BLaER1 treated with 17β-estradiol and CSF1 and Interleukin-3, amounts not matched to agents 10 nM and 100 nM (cell line): Measurements from ENCODE around the gene DLG2.

Experiments used
- H3K27ac ChIP-seq, 11 experiments: shearing (Covaris generic); formaldehyde crosslinking; 2 replicates each; pipeline ENCODE4 v1.8.1; 2022
- H3K27me3 ChIP-seq, 11 experiments: shearing (Covaris generic); formaldehyde crosslinking; 2 replicates each; pipeline ENCODE4 v1.8.1; 2022
- H3K36me3 ChIP-seq, 11 experiments: shearing (Covaris generic); formaldehyde crosslinking; 2 replicates each; pipeline ENCODE4 v1.8.1; 2022
- H3K4me1 ChIP-seq, 10 experiments: shearing (Covaris generic); formaldehyde crosslinking; 2 replicates each; pipeline ENCODE4 v1.8.1; 2022
- H3K4me2 ChIP-seq, 11 experiments: shearing (Covaris generic); formaldehyde crosslinking; 2 replicates each; pipeline ENCODE4 v1.8.1; 2022
- H3K4me3 ChIP-seq, 10 experiments: shearing (Covaris generic); formaldehyde crosslinking; 2 replicates each; pipeline ENCODE4 v1.8.1; 2022
- H3K9ac ChIP-seq, 11 experiments: shearing (Covaris generic); formaldehyde crosslinking; 2 replicates each; pipeline ENCODE4 v1.8.1; 2022
- H3K9me3 ChIP-seq, 11 experiments: shearing (Covaris generic); formaldehyde crosslinking; replicated peaks in 1 of 11; 2 replicates each; pipeline ENCODE4 v1.8.1; 2022
- H4K20me1 ChIP-seq, 11 experiments: shearing (Covaris generic); formaldehyde crosslinking; 2 replicates each; pipeline ENCODE4 v1.8.1; 2022
- Cebpa-rat ChIP-seq, 11 experiments: shearing (Covaris generic); IDR thresholded peaks; 2 replicates each; pipeline ENCODE4 v1.8.1; 2022

The DLG2 gene

DNA sequence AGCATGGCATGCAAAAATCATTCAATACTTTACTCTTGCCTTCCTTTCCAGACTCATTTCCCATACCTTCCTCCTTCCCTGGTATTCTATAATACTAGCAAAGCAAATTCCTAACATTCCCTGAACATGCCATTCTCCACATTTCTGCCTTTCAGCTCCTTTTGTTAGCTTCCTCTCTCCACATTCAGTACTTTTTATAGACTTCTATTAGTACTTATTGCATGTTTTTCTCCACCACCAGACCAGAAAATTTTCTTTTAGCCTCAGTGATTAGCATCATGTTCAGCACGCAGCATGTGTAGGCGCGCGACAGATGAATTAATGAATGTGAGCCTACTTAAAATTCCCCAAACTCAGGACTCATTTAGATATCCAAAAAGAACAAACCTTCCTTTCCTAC is 935.3 kb downstream of the DLG2 start:
- H3K4me3 ChIP-seq = no peak overlapping the region
- H3K4me2 ChIP-seq = no peak overlapping the region
- no peak overlapping the region for H3K27ac ChIP-seq
- H3K4me1 ChIP-seq = peaks cover 0 to 5% (median 2%) of the 10 kb centered on the region in 10 experiments; a peak in 12 of 20 replicates
- H3K27me3 ChIP-seq = no peaks in the 10 kb centered on the region
- no peaks in the 10 kb centered on the region for H4K20me1 ChIP-seq
- no peak for TF ChIP-seq Cebpa-rat (IDR thresholded peaks at IDR 0.05)
- H3K9me3 ChIP-seq = no peaks in the 10 kb centered on the region
- H3K36me3 ChIP-seq = no peaks in the 10 kb centered on the region
- H3K9ac ChIP-seq = no peak overlapping the region

DNA sequence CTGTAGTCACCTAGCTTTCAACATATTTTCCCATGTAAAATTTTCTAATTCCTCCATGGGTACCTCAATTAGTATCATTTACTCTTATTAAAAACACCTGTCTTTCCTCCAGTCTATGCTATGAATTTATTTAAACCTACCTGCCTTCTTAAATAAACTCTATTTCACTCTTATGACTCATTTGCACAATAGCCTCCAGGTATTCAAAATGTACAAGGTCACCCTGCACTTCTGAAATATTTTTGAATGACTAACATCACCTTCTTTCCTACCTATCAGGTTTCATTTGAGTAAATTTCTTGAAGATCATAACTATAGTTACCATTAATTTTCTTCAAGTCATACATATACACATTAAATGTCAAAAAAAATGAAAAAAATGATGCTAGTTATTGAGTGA is 939.7 kb downstream of the DLG2 start:
- Histone ChIP-seq H3K4me3 (no peak overlapping the region), H3K36me3 (no peaks in the 10 kb centered on the region), H3K9ac (no peak overlapping the region), H3K27ac (no peak overlapping the region), H3K4me1 (peaks cover 0 to 15% (median 6%) of the 10 kb centered on the region in 10 experiments; a peak in 12 of 20 replicates), H3K27me3 (no peaks in the 10 kb centered on the region), H3K9me3 (no peaks in the 10 kb centered on the region), H4K20me1 (no peaks in the 10 kb centered on the region), H3K4me2 (peak overlapping the region in 1 of 11 experiments; percentile 19; a peak in 1 of 22 replicates)
- TF ChIP-seq Cebpa-rat (IDR thresholded peaks at IDR 0.05) = no peak

DNA sequence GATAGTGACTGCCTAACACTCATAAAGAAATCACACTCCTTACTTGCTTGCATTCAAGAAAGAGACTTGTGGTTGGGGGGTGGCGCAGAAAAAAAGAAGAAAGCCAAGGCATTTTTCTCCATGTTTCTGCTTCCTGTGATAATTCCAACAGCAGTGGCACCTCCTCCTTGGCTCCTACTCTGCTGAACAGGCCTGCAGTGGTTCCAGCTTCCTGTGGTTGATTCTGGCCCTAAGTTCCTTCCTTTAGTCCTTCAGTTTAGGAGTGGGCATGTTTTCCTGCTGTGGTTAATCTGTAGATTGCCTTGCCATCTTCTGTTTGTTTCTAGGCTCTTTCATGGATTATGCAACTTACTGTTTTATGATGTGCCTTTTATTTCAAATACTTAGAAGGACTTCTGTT is 940.4 kb downstream of the DLG2 start:
- Histone ChIP-seq H3K9ac (no peak overlapping the region), H3K27me3 (no peaks in the 10 kb centered on the region), H3K4me1 (peaks cover 0 to 15% (median 6%) of the 10 kb centered on the region in 10 experiments; a peak in 12 of 20 replicates), H3K27ac (no peak overlapping the region), H3K4me3 (no peak overlapping the region), H3K9me3 (no peaks in the 10 kb centered on the region), H3K36me3 (no peaks in the 10 kb centered on the region), H4K20me1 (no peaks in the 10 kb centered on the region), H3K4me2 (peak overlapping the region in 7 of 11 experiments; percentile 7 to 52 (median 33); a peak in 10 of 22 replicates)
- no peak for TF ChIP-seq Cebpa-rat (IDR thresholded peaks at IDR 0.05)

DNA sequence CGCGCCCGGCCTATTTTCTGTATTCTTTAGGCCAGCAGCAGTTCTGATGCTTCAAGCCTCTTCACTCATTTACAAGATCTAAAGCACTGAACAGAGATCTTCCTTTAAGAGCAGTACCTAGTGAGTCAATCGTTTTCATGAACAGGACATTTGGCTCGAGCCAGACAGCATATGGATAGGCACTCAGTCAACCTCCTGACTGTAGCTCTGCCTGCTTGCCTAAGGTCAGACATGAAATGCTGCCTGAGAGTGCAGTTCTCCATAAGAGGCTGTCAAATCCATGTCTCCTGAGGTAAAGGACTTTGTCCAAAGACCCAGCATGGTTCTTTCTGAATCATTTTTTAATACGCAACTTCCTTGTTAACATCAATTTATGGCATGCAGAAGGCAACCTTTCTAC is 941.2 kb downstream of the DLG2 start:
- Histone ChIP-seq H3K27ac (no peak overlapping the region), H3K4me3 (no peak overlapping the region), H3K4me2 (no peak overlapping the region), H4K20me1 (no peaks in the 10 kb centered on the region), H3K27me3 (no peaks in the 10 kb centered on the region), H3K9me3 (no peaks in the 10 kb centered on the region), H3K9ac (no peak overlapping the region), H3K4me1 (peaks cover 0 to 15% (median 6%) of the 10 kb centered on the region in 10 experiments; a peak in 12 of 20 replicates), H3K36me3 (no peaks in the 10 kb centered on the region)
- no peak for TF ChIP-seq Cebpa-rat (IDR thresholded peaks at IDR 0.05)

DNA sequence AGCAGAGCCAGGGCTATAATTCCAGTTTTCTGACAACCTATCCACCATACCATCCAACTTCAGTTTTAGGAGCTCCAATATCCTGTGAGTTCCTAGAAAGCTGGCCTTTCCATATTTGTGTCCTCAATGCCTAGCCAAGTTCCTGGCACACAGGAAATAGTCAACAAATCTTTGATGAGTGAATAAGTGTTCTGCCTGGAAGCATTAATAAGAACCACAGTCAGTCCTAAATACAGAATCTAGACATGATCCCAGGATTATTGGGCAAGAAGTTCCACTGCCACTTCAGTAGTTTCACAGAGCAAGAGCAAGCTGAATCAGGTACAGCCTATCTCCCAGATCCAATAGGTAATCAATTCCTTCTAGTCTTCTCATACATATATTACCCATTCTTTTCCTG is 942.0 kb downstream of the DLG2 start:
- H3K27me3 ChIP-seq = no peaks in the 10 kb centered on the region
- no peaks in the 10 kb centered on the region for H4K20me1 ChIP-seq
- H3K9me3 ChIP-seq = no peaks in the 10 kb centered on the region
- TF ChIP-seq Cebpa-rat (IDR thresholded peaks at IDR 0.05) = no peak
- no peak overlapping the region for H3K27ac ChIP-seq
- no peaks in the 10 kb centered on the region for H3K36me3 ChIP-seq
- H3K4me1 ChIP-seq = peaks cover 0 to 15% (median 6%) of the 10 kb centered on the region in 10 experiments; a peak in 12 of 20 replicates
- no peak overlapping the region for H3K9ac ChIP-seq
- H3K4me2 ChIP-seq = no peak overlapping the region
- no peak overlapping the region for H3K4me3 ChIP-seq

DNA sequence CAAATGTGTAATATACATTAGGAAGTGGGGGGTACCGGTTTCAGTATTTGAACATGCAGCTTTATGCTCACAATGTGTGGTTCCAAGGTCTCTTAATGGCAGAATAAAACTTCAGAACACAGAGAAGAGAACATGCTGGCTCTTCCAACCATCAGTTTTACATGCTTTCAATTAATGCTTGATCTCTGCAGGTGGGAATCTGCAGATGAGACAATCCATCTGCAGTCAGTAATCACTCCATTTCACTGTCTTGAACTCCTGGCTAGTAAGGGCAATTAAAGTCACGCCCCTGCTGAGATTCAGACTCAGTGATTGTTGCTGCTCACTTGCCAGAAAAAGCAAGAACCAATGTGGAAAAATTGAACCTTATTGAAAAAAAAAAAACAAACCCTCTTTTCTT is 945.7 kb downstream of the DLG2 start:
- H3K4me2 ChIP-seq = no peak overlapping the region
- TF ChIP-seq Cebpa-rat (IDR thresholded peaks at IDR 0.05) = no peak
- H3K27ac ChIP-seq = no peak overlapping the region
- H4K20me1 ChIP-seq = no peaks in the 10 kb centered on the region
- no peaks in the 10 kb centered on the region for H3K36me3 ChIP-seq
- H3K9me3 ChIP-seq = no peaks in the 10 kb centered on the region
- H3K4me3 ChIP-seq = no peak overlapping the region
- H3K4me1 ChIP-seq = peaks cover 0 to 6% (median under 1%) of the 10 kb centered on the region in 10 experiments; a peak in 8 of 20 replicates
- no peaks in the 10 kb centered on the region for H3K27me3 ChIP-seq
- no peak overlapping the region for H3K9ac ChIP-seq

DNA sequence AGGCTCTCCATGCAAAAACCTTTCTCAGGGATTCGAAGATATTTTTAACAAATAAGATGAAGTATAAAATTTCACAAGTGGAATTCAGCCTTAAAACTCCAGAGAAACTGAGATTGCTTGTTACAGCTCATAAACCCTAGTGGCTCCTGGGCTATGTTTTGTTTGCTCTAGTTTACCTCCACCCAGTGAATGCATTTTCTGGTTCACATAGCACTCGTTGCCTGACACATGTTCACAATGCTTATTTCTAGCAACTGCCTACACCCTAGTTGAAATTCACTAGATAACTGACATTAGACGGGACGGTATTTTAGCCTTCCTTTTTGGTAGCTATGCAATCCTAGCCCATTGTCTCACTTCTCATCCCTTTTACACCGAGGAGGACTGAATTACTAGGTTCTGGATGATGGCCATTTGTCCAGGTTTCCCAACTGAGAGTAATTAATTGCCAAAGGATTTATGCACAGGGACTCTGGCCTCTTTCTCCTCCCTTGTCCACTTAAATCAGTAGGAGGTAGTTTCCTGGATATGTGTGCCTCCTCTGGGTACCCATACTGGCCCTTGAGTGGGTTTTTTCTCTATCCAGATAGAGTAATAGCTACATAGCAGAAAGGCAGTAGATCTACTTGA is 951.6 kb downstream of the DLG2 start:
- no peak overlapping the region for H3K4me3 ChIP-seq
- no peak for TF ChIP-seq Cebpa-rat (IDR thresholded peaks at IDR 0.05)
- H3K27me3 ChIP-seq = no peaks in the 10 kb centered on the region
- no peaks in the 10 kb centered on the region for H3K36me3 ChIP-seq
- H3K9me3 ChIP-seq = no peaks in the 10 kb centered on the region
- no peak overlapping the region for H3K4me2 ChIP-seq
- H3K4me1 ChIP-seq = peaks cover 0 to 4% (median 0%) of the 10 kb centered on the region in 10 experiments; a peak in 1 of 20 replicates
- no peak overlapping the region for H3K27ac ChIP-seq
- no peaks in the 10 kb centered on the region for H4K20me1 ChIP-seq
- no peak overlapping the region for H3K9ac ChIP-seq

DNA sequence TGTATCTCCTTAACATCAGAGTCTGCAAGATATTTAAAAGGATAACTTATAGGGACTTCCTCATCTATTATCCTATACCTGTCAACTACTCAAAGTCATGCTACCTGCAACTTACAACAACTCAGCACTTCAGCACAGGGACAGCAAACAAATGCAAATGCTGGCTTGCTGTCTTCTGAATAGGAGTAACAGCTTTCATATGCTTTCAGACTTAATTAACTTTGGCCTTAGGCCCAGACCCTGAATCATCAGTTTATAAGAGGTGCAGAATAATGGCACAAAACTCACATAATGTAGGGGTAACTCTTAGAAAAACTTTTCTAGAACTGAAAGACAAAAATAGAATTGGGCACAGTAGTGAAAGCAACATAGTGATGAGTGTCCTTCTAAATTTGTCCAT is 953.4 kb downstream of the DLG2 start:
- Histone ChIP-seq H3K36me3 (no peaks in the 10 kb centered on the region), H3K9ac (no peak overlapping the region), H3K27me3 (no peaks in the 10 kb centered on the region), H4K20me1 (no peaks in the 10 kb centered on the region), H3K4me1 (peaks cover 0 to 4% (median 0%) of the 10 kb centered on the region in 10 experiments; a peak in 1 of 20 replicates), H3K4me3 (no peak overlapping the region), H3K4me2 (no peak overlapping the region), H3K27ac (no peak overlapping the region), H3K9me3 (no peaks in the 10 kb centered on the region)
- no peak for TF ChIP-seq Cebpa-rat (IDR thresholded peaks at IDR 0.05)

DNA sequence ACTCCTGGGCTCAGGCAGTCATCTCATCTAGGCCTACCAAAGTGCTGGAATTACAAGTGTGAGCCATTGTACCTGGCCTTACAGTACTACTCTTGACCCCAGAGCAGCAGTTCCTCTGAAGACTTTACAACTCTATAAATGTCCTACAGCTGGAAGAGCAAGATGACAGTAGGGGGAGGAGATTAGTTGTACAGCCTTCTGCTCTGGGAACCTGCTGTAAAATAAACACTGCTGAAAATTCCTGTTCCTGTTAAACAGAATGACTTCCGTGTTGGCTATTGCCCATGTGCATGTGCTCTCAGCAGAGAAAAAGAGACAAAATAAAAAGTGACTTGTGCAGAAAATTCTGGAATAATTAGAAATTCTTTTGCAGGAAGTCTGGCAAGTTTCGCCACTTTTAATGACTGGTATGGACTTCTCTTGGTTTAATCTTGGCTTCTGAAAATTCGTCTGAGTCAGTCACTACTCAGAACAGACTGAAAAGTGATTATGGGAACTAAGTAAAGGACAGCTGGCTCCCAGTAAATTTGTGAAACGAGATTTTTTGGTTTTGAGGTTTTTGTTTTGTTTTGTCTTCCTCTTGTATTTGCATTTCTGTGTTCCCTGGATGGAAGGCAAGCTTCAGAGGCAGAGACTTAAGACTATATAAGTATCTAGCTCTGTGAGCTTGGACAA is 955.7 kb downstream of the DLG2 start:
- Histone ChIP-seq H3K27ac (no peak overlapping the region), H3K4me1 (peaks cover 0 to 4% (median 0%) of the 10 kb centered on the region in 10 experiments; a peak in 1 of 20 replicates), H3K36me3 (no peaks in the 10 kb centered on the region), H3K9ac (no peak overlapping the region), H3K9me3 (no peaks in the 10 kb centered on the region), H3K4me3 (no peak overlapping the region), H3K4me2 (peak overlapping the region in 1 of 11 experiments; percentile 53; a peak in 1 of 22 replicates), H4K20me1 (no peaks in the 10 kb centered on the region), H3K27me3 (no peaks in the 10 kb centered on the region)
- no peak for TF ChIP-seq Cebpa-rat (IDR thresholded peaks at IDR 0.05)

DNA sequence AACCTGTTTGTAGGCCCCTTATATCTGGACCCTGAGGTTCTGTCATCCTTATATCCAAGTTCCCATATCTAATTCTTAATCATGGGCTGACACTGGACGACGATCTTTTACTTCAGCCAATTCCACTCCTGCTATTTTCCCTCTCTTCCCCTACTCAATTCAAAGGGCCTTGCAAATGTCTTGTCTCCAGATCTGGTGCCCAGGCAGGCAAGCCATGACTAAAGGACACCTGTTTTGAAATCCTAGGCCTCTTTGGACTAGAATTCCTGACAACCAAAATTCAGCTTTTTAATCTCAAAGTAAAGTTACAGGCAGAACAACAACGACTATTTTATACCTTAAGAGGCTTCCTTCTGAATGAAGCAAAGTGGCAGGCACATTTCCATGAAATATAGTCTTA is 963.4 kb downstream of the DLG2 start:
- H3K4me2 ChIP-seq = no peak overlapping the region
- no peaks in the 10 kb centered on the region for H3K4me1 ChIP-seq
- no peaks in the 10 kb centered on the region for H4K20me1 ChIP-seq
- no peaks in the 10 kb centered on the region for H3K9me3 ChIP-seq
- no peaks in the 10 kb centered on the region for H3K27me3 ChIP-seq
- no peak overlapping the region for H3K27ac ChIP-seq
- no peak for TF ChIP-seq Cebpa-rat (IDR thresholded peaks at IDR 0.05)
- no peak overlapping the region for H3K9ac ChIP-seq
- H3K4me3 ChIP-seq = no peak overlapping the region
- H3K36me3 ChIP-seq = no peaks in the 10 kb centered on the region
